Inflammatory macrophage treated with lipopolysaccharide for 4 hours (primary cell): ENCODE results near the gene TICRR.
"Not testable (repeated sequence)": the region's sequence is repeated elsewhere in the genome, so short reads cannot be mapped to it uniquely, and the experiment has no call there.

ENCODE experiments used
- DNase-seq: peaks from one replicate; pipeline ENCODE4 v3.0.0-alpha.2; 2020

The TICRR gene

DNA sequence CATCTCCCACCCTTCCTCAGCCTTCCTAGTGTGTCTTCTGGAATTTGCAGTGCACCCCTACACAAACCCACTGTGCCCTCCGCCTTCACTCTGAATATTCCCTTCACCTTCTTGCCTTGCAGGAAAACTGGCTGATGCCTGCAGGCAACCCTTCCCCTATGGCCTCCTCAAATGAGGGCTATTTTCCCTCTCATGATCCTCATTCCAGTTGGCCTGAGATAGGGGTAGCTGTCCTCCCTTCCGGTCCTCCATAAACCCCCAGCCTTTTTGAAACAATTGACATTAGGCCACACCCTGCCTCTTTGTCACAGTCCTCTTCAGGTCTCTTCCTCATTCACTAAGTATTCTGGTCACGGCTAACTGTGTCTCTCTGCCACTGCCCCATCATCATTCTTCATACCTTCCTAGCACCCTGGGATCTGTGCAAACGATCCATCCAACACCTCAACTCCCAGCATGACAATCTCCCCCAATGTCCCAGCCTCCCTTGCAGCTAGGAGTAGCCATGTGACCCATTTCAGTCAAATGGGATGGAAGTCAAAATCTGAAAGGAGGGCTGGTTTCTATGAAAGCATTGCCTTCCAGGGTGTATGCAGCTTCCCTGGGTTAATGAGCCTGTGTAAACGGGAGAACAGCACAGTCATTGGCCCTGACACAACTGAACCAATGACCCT is 8.5 kb upstream of the TICRR start:
- no peak for DNase-seq

DNA sequence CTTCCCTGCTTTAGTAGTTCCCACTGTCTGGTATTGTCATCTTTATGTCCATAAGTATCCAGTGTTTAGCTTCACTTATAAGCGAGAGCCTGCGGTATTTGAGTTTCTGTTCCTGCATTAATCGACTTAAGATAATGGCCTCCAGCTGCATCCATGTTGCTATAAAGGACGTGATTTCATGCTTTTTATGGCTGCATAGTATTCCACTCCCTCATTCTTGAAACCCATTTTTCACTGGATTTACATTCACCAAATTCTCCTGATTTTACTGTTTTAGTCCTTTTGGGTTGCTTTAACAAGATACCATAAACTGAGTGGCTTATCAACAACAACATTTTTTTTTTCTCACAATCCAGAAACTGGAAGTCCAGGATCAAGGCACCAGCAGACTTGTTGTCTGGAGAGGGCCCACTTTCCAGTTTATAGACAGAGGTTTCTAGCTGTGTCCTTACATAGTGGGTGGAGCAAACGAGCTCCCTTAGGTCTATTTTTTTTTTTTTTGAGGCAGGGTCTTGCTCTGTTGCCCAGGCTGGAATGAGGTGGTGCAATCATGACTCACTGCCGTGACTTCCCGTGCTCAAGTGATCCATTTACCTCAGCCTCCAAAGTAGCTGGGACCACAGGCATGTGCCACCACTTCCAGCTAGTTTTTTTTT is 6.1 kb upstream of the TICRR start:
- no peak for DNase-seq

DNA sequence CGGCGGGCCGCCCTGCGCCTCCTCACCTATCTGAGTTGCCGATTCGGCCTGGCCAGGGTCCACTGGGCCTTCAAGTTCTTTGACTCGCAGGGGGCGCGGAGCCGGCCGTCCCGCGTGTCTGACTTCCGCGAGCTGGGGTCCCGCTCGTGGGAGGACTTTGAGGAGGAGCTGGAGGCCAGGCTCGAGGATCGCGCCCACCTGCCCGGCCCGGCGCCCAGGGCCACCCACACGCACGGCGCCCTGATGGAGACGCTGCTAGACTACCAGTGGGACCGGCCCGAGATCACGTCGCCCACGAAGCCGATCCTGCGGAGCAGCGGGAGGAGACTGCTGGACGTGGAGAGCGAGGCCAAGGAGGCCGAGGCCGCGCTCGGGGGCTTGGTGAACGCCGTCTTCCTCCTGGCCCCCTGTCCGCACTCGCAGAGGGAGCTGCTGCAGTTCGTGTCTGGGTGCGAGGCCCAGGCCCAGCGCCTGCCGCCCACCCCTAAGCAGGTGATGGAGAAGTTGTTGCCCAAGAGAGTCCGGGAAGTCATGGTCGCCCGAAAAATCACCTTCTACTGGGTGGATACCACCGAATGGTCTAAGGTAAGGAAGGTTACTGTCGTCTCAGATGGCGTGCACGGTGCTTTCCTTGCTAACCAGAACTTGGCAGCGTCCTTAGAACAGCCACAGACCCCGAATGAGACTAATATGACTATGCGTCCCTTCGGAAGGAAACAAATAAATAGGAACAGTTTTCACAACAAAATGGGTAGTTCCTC is 567 bp downstream of the TICRR start:
- DNase-seq = no peak

DNA sequence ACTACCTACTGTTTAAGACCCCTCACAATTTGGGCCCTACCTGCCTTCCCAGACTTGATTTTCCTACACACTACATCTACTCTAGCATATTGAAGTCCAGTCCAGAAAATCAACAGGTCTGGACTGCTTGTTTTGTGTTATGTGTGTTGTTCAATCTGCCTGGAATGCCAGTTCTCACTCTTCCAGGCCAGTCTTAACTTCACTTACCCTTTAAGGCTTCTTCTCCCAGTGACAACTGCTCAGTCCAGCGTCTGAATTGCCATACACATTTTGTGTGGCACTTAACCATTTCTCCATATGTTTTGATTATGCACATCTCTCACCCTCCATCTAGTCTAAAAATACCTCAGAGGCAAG is 1.1 kb downstream of the TICRR start:
- no peak for DNase-seq

DNA sequence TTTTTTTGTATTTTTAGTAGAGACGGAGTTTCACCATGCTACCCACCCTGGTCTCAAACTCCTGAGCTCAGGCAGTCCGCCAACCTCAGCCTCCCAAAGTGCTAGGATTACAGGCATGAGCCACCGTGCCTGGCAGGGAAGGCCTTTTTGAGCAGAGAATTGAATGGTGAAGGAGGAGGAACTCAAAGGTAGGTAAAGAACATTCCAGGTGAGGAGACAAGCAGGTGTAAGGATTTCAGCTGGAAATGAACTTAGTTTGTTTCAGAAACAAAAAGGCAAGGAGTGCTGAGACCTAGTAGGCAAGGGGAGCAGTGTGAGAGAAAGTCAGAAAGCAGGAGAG is 2.5 kb downstream of the TICRR start:
- no peak for DNase-seq

DNA sequence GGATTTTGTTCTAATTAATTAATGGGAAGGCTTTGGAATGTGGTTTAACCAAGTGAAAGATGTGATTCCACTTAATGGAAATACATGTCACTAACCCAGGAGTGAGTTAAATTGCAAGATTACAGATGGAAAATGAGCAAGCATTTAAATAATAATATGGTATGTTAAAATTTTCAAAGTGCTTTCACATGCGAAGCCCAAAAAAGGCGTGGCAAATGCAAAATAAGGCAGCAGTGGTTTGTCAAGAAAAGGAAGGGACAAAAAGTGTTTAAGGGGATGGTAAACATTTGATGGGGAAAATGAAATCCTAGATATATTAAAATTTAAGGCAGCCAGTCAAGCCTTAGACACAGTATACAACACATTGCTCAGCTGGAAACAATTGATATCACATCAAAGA is 2.9 kb downstream of the TICRR start:
- DNase-seq = no peak

DNA sequence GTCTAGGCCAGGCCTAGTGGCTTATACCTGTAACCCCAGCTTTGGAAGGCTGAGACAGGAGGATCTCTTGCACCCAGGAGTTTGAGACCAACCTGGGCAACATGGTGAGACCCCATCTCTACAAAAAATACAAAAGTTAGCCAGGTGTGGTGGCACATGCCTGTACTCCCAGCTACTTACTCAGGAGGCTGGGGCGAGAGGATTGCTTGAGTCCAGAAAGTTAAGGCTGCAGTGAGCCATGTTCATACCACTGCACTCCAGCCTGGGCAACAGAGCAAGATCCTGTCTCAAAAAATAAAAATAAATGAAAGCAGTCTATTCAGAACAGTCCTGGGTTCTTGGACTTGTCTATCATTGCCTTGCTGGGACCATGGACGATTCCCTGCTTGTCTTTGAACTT is 5.5 kb downstream of the TICRR start:
- not testable (repeated sequence) for DNase-seq

DNA sequence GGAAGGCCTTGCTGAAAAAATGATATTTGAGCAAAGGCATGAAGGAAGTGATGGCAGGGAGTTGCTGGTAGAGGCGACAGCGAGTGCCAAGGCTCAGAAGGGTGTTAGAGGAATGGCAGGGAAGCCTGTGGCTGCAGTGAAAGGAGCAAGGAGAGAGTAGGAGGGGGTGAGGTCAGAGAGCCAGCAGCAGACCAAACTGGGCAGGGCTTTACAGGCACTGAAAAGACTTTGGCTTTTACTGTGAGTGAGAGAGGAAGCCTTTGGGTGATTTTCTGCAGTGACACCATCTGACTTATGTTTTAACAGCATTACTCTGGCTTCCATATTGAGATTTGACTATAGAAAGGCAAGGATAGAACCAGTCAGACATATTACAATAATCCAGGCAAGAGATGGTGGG is 11.4 kb downstream of the TICRR start:
- DNase-seq = peak; percentile 42

DNA sequence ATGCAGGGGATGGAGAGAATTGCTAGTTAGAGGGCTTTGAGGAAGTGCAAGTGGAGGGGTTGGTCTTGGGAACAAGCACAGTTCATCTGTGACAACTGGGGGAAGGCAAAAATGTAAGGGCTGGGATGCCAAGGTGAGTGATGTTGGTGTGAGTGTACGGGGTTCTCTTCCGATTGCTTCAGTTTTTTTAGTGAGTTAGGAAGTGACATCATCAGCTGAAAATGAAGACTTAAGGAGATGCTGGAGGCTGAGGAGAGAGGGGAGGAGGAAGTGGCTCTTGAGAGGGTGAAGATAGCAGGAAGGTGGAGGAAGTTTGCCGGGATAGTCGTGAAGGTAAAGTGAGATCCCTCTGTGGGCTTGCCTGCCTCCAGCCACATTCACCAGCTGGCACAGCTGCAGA is 12.7 kb downstream of the TICRR start:
- no peak for DNase-seq

DNA sequence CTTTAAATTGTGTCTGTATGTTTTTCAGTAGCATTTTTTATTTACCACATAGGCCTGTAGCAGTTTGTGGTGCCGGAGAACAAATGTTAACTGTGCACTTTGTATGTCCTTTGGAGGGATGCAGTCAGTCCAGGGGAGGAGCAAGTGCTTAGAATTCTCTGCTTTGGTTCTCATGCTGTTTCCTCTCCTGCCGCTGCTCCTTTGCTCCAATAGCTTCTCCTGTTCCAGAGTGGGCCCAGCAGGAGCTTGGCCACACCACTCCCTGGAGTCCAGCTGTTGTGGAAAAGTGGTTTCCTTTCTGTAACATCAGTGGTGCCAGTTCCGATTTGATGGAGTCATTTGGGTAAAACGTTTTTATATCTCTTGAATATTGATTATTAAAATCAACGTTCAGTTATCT is 16.6 kb downstream of the TICRR start:
- DNase-seq = no peak

DNA sequence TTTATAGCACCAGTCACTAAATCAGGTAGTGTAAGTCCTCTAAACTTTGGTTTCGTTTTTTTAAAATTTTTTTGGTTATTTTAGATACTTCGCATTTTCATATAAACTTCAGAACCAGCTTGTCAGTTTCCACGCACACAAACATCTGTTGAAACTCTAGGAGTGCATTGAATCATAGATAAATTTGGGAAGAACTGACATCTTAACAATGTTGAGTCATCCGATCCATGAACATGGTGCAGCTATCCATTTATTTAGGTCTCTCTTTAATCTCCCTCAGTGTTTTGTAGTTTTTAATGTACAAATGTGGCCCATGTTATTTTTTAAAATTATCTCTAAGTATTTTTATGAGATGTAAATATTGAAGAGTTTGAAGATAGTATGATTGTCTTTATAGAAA is 17.7 kb downstream of the TICRR start:
- no peak for DNase-seq

DNA sequence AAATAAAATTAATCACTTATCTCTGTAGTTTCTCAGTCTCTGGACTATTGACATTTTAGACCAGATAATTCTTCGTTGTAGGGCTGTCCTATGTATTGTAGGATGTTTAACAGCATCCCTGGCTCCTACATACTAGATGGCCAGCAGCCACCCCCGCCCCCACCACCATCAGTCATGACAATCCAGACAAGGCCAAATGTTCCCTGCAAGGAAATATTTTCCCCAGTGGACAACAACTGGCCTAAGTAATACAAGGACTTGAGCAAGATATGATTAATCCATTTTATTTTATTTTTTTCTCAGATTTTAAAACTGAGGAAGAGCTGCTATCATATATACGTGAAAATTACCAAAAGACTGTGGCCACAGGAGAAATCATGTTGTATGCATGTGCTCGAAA is 23.8 kb downstream of the TICRR start:
- no peak for DNase-seq

DNA sequence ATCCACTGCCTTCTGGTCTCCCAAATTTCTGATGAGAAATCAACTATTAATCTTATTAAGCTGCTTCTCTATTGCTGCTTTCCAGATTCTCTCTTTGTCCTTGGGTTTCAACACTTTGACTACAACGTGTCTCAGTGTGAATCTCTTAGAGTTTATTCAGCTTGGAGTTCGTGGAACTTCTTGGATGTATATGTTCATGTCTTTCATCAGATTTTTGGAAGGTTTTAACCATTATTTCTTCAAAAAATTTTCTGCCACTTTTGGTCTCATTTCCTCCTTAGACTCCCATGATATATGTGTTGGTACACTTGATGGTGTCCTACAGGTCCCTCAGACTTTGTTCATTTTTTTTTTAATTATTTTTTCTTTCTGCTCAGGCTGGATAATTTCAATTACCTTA is 36.0 kb downstream of the TICRR start:
- no peak for DNase-seq

DNA sequence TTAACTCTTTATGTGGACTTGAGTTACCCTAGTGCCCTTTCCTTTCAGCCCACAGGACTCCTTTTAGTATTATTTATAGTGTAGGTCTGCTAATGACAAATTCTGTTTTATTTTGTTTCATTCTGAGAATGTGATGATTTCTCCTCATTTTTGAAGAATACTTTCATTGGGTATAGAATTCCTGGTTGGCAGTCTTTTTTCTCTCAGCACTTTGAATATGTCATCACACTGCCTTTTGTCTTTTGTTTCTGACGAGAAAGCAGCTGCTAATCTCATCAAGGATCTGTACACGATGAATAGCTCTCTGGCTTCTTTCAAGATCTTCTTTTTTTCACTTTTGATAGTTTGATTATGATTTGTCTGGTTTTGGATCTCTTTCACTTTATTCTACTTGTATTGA is 37.8 kb downstream of the TICRR start:
- no peak for DNase-seq

DNA sequence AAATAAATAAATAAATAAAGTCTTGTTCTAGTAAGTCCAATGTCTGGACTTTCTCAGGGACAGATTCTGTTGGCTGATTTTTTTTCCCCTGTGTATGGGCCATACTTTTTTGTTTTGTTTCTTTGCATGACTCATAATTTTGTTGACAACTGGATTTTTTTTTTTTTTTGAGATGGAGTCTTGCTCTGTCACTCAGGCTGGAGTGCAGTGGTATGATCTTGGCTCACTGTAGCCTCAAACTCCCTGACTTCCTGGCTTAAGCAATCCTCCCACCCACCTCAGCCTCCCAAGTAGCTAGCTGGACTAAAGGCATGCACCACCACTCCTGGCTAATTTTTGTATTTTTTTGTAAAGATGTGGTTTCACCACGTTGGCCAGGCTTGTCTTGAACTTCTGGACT is 38.9 kb downstream of the TICRR start:
- DNase-seq = peak; percentile 43

DNA sequence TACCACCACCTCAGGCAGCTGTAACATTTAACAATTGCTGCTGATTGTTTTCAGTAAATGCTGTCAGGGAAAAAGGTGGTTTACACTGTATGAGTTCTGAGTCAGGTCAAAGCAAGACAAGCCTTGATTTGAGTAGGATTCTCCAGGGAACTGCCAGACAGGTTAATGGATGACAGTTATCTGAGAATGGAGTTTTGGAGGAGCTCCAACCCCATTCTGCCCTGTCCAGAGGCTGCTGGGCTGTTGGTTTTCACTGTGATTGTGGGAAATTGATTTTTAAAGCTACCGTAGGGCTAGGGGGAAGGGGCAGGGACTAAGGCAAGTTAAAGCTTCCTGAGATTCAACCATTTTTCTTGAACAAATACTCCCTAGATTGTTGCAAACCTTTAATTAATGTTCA is 39.9 kb downstream of the TICRR start:
- DNase-seq = no peak

DNA sequence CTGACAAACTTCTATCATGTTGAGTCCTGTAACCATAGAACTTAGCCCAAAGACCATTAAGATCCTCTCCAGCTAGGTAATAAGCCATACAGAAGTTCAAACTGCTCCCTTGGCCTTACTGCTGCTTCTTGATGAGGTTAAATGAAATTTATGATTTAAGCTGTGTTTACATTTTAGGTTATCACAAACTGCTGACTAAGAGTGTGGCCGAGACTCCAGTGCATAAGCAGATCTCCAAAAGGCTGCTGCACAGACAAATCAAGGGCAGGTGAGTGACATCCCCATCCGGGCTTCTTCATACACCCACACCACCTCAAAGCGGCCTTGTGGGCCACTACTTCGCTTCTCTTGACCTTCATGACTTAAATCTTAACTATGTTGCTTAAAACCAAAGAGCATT is 41.0 kb downstream of the TICRR start:
- no peak for DNase-seq

DNA sequence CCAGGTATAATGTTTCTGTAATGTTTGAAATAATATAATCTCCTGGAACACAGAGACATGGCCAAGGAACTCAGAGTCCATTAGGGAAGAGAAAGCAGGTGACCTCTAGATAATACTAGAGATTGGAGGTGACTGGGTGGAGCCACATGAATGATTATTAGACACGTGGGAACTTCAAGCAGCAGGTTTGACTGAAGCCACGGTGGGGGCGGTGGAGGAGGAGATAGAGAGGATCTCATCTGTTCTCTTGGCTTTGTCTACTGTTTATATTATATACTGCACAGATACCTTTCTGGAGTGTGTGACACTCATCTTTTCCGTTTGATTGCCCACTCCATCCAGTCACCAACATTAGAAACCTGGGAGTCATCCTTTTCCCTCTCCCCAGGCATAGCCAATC is 46.3 kb downstream of the TICRR start:
- no peak for DNase-seq

DNA sequence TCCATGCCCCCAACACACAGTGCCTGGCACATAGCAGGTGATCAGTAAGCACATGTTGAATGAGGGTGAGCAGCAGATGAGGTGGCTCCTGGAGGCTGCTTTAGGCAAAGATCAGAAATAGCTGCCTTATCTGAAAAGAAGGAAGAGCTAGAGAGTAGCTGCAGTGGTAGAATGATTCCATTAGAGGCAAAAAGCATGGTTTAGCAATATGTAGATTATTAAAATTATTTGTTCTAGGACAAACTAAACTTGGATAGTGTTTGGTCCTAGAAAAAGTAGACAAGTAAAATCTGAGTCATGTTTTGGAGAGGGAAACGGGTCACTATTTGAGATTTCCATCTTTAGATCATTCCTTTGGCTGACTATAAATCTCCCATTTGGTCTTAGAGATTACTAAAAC is 47.9 kb downstream of the TICRR start:
- DNase-seq = no peak

DNA sequence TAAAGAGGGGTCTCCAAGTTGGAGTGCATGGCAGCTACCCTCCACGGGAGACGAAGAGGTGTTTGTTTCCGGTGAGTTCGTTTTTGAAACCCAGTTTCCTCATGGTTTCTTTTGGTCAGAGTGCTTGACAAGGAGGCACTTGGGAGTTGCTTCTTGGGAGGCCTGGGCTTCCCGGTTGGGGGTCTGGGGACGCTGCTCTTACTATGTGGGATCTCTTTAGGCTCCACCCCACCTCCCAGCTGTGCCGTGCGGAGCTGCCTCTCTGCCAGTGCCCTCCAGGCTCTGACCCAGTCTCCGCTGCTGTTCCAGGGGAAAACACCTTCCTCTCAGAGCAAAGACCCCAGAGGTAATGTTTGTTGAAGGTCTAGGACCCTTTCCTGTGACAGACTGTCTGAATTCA is 50.4 kb downstream of the TICRR start:
- no peak for DNase-seq

DNA sequence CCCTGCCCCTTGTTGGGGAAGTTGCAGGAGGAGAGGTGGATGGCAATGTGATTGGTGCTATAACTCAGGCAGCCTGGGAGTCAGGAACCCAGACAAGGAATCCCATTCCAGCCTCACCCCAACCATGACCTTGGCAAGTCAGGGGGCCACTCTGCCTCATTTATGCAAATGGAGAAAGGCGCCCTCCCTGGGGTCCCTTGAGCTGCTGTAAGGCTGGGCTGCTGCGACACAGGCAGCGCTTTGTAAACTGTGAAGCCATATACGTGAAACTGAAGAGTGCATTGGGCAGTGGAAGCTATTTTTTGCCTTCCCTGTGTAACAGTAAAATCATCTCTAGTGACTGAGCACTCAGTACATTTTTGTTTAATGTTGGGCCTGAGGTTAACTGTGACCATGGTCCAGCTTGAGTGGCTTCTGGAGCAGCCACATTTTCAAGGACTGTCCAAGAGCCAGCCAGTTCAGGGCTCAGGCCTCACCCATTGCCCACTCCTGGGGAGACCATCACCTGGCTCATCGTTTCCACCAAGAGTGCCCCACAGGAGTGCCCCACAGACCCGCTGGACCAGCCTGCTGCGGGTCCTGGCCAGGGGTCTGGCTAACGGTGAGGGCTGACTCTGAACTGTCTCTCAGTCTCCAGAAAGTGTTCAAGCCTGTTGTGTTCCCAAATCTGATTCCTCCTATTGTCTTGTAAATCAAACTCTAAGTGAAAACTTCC is 52.1 kb downstream of the TICRR start:
- DNase-seq = no peak

DNA sequence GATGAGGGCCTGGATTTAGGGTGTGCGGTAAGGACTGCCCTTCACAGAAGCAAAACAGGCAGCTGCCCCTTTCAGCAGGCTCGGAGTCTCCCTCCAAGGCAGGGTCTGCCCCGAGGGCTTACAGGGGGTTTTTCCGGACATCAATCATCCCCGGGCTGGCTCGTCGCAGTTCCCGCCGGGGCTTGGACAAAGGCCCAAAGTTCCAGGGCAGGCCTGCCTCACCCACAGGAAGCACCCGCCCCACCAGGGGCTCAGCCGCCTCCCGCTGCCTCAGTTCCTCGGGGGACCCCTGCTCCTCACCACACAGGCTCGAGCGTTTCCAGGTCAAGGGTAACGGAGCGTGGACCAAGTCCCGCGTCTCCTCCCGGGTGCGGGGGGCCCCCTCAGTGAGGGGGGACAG is 53.0 kb downstream of the TICRR start:
- DNase-seq = no peak

DNA sequence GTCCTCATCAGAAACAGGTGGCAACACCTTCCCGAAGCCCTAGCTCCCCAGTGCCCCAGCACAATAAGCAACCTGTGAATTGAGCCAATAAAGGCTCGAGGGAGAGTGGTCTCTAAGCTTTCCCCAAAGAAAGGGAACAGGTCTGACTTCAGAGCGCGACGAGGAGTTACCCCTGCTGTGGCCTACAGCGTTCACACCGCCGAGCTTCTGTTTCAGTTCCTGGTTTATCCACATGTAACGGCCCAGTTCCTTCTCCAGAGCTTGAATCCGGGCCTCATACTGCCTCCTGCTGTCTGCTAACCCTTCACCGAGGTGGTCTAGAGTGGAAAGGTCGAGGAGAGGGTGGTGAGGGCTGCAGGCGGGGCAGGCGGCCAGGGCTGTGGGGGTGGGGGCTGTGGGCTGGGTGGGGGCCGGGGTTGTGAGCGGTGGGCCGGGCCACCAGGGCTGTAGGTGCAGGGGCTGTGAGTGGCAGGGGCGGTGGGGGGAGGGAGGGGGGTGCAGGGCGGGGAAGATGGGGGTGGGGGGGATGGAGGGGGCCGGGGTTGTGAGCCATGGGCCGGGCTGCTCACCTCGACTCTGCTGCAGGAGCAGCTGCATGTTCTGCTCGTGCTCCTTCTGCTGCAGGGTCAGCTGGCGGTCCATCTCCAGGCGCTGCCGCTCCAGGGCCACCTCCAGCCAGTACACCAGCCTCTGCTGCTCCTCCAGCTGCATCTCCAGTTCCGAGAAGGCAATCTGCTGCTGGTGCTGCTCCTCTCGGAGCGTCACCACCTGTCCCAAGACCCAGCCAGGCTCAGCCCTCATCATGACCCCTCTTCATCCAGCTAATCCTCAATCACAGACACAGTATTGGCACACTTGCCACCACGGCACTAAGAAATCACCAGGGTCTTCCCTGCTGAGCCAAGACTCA is 53.8 kb downstream of the TICRR start:
- DNase-seq = peak; percentile 35
